ENCODE results near the gene MMADHC.
"Not testable (repeated sequence)": the region's sequence is repeated elsewhere in the genome, so short reads cannot be mapped to it uniquely, and the experiment has no call there.

Gene MMADHC

GRCh38 chr2:149594411-149594810 lies 6.8 kb upstream of the MMADHC start:
- DNase-seq = no peak

- DNase-seq = no peak
Observed at GRCh38 chr2:149587950-149588487, 444 bp upstream of the MMADHC start.

DNA sequence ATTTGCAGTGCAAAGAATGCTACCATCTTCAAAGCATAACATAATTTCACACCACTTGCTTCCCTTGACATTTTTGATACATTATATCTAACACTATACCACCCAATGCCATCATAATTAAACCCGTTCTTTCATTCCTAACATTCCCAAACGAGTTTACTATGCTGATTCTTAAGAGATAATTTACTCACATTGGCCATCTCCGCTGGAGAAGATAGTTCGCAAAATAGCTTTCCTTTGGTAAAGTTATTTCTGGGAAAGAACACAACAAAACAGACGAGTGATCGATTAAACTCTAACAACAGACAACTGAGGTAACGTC lies 716 bp downstream of the MMADHC start:
- DNase-seq = no peak

DNA sequence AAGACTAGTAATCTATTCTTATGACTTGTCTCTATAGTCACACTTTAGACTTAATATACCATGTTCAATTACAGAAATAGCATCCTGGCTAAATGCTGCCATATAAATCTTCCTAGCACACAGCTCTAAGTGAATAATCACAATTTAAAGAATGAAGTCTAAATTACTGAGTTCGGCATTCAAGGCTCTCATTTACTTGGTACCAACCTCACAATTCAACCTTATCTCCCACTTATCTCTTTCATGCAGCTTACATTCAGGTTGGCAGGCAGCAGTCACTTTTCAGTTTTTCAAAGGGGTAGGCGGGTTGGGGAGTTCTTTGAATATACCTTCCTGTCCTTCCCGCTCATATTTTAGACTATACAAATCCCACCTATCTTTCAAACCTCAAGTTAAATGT lies 1.5 kb downstream of the MMADHC start:
- no peak for DNase-seq

DNA sequence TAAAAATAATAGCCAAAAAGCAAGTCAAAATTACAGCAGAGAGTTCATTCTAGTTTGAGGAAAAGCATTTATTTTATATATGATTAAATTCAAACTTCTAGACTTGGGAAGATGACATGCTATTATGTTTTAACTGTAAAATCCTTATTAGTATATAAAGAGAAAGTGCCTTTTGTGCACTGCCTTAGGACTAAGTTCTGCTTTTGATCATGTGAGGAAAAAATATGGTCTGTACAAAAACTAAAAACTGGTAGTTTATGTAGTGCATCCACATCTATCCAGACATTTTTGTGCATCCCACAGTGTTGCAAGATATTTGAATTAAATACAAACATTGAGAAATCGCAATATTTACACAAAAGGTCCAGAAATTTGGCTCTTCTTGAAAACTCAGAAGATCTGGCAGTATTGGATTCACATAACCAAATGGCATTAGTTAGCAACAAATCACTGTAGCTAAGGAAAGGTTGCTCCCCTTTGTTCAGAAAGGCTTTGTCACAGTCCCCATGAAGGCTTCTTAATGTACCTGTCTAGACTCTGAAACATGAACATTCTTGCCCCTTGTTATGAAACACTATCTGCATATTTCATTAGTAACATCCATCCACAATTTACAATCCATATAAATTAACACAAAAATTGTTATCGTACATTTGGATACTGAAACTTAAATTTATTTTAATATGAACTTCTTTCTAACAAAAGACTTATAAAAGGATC lies 2.2 kb downstream of the MMADHC start:
- peak in 2 of 3 donors; percentile 34 to 52 for DNase-seq

DNA sequence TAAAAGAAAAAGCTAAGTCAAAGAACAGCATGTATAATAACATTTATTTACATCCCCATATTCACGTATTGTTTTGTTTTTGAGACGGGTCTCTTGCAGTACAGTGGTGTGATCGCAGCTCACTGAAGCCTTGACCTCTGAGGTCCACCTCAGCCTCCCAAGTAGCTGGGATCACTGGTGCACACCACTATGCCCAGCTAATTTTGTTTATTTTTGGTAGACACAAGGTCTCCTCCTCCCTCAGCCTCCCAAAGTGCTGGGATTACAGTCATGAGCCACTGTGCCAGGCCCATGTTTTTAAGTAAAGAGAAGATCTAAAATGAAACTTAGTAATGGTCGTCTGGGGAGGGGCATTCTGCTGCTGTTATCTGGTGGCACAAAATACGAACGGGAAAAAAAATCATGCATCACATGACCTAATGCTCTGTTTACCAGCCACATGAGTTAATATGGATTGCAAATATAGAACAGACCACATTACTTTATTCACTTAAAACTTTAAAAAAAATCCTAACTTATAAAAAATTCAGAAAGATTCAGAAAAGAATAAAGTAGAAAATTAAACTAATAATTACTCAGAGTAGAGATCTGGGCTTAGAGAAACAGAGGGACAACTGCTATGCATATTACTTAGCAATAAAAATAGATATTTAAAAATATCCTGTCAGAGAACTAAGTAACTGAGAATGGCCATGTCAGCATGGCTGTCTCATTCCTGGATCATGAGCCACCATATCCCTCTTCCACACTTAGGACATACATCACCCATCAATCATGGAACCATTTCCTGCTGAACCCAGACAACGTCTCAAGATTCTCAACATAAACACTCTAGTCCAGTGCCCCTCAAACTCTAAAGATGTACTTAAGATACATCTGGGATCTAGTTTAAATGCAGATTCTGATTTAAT lies 7.3 kb downstream of the MMADHC start:
- DNase-seq = no peak

DNA sequence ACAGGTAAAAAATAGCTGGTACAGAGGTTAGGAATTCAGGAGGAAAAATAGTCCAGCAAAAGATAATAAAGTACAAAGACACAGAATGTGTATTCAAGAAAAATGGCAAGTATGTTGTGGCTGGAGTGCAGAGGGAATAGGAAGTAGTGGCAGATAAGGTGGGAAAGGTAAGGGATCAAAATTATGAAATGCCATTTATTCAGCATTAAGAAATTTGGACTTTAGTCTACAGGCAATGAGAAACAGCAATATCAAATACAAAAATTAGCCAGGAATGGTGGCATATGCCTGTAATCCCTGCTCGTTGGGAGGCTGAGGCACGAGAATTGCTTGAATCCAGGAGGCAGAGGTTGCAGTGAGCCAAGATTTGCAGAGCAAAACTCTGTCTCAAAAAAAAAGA lies 10.3 kb downstream of the MMADHC start:
- no peak for DNase-seq

- no peak for DNase-seq
Observed at GRCh38 chr2:149575752-149576151, 11.8 kb downstream of the MMADHC start.

- DNase-seq = no peak
Observed at GRCh38 chr2:149575277-149575676, 12.3 kb downstream of the MMADHC start.

- no peak for DNase-seq
Observed at GRCh38 chr2:149573760-149574159, 13.8 kb downstream of the MMADHC start.

DNA sequence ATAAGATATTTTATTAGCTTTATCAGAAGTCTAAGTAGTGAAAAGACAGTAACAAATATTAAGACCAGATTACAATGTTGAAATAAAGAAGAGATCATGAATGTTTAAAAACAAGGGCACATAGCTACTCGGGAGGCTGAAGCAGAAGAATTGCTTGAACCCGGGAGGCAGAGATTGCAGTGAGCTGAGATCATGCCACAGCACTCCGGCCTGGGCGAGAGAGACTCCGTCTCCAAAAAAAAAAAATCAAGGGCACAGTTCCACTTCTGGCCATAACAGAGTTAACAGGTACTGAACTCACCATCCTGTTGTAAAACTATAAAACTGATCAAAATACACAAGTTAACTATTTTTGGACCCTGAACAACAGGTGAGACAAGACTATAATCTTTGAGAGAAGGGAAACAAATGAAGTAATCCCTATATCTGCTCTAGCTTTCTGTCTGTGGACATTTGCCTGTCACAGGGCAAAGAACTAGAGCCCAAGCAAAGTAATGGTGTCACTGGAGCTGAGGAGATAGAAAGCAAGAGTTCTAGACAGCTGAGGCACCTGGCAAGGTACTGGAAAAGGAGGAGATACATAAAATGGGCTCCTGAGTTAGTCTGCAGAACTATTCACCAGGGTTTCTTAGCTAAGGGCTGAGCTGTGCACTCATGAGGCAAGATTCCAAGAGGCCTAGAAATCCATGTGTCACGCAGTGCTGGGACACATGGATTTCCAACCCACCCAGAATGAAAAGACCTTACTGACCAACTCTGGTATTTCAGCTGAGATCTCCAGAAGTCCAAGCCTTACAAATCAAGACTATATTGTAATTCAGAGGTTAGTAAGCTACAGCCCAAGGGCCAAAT lies 15.2 kb downstream of the MMADHC start:
- DNase-seq = no peak

GRCh38 chr2:149568138-149568537 lies 19.4 kb downstream of the MMADHC start:
- no peak for DNase-seq

DNA sequence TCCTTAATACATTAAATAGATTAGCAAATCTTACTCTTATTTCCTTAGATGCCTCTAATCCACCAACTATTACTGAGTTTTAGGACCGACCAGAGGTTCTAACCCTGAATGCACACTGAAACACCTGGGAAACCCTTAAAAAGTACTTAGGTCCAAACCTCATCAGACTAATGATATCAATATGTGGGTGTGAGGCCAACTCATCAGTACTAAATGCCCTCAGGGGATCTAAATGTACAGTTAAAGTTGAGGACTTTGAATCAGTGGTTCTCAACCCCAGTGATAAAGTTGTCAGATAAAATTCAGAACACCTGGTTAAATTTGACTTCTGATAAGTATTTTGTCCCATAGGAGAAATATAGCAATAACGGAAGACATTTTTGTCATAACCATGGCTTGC lies 20.9 kb downstream of the MMADHC start:
- no peak for DNase-seq

GRCh38 chr2:149565625-149566024 lies 21.9 kb downstream of the MMADHC start:
- not testable (repeated sequence) for DNase-seq

- DNase-seq = no peak
Observed at GRCh38 chr2:149564983-149565382, 22.6 kb downstream of the MMADHC start.

- DNase-seq = no peak
Observed at GRCh38 chr2:149564097-149564496, 23.5 kb downstream of the MMADHC start.

DNA sequence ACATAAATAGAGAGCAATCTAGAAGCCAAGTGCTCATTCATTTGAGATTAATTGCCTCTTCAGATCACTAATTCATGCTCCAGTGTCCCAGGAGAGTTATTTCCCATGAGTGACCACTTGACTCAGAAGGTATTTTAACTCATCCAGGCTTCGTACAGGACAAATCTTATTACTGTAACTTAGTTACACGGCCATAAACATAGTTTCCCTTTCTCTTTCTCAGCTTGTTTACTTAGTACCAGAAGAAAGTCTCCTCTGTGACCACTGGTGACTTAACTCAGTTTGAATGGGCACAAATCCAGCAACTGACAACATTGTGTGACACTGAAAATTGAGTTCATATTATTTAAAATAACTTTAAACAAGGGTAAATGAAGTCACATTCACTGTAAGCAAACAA lies 25.3 kb downstream of the MMADHC start:
- no peak for DNase-seq

GRCh38 chr2:149561309-149561926 lies 26.2 kb downstream of the MMADHC start:
- peak; percentile 56 to 70 (median 58) for DNase-seq

- DNase-seq = no peak
Observed at GRCh38 chr2:149559341-149560068, 28.1 kb downstream of the MMADHC start.

GRCh38 chr2:149556452-149556851 lies 31.1 kb downstream of the MMADHC start:
- DNase-seq = no peak

DNA sequence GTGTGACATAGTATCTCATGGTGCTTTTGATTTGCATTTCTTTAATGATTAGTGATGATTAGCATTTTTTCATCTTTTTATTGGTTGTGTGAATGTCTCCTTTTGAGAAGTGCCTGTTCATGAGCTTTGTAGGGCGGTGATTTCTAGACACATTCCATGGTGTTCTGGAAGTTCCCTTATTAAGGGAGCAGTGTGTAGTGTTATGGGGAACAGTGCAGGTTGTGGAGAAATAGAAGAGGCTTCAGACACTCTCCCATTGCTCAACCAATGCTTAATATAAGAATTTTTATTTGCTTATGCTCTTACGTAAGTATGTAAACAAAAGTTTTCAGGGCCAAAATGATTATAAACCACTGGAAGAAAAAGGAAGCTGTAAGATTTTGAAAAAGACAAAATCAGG lies 34.7 kb downstream of the MMADHC start:
- DNase-seq = no peak

GRCh38 chr2:149552226-149552625 lies 35.3 kb downstream of the MMADHC start:
- DNase-seq = no peak
